Measurements from ENCODE around the gene FER. TPM values are rescaled to one million over a fixed set of nuclear protein-coding genes. Genes with fewer than 3 reads are reported as not detected.
"Not testable (repeated sequence)": the region's sequence is repeated elsewhere in the genome, so short reads cannot be mapped to it uniquely, and the experiment has no call there.

The FER gene
- total RNA-seq, 4 donors from 2014 or later = 16.1 to 25.7 (median 19.1) TPM

- intact Hi-C loops (cut with DNase I; ENCODE audit: low total_unique reads) = no loop called here
- WGBS, 2 donors = 63 to 69% methylated on average over 4 of the region's 4 CpGs
- DNase-seq (ENCODE audit: low spot score in 2 of 2) = no peak
- H3K4me3 ChIP-seq (ENCODE audit: low read depth, poor library complexity, severe bottlenecking) = no peak overlapping the region
- no peak for TF ChIP-seq CTCF (IDR thresholded peaks at IDR 0.05)
- TF ChIP-seq POLR2A (IDR thresholded peaks at IDR 0.05) = no peak
These were observed 414.4 kb downstream of the FER start for GRCh38 chr5:109161914-109162683.

GRCh38 chr5:109163336-109163735 is 415.6 kb downstream of the FER start:
- TF ChIP-seq CTCF (IDR thresholded peaks at IDR 0.05) (no peak), POLR2A (IDR thresholded peaks at IDR 0.05) (no peak)
- no peak for DNase-seq (ENCODE audit: low spot score in 2 of 2)
- WGBS, 2 donors = 96 to 97% methylated on average over 4 of the region's 4 CpGs
- intact Hi-C loops (cut with DNase I; ENCODE audit: low total_unique reads) = no loop called here
- H3K4me3 ChIP-seq (ENCODE audit: low read depth, poor library complexity, severe bottlenecking) = no peak overlapping the region

GRCh38 chr5:109164001-109164400 is 416.3 kb downstream of the FER start:
- WGBS, 2 donors = 87 to 94% methylated on average over 2 of the region's 2 CpGs
- no peak overlapping the region for H3K4me3 ChIP-seq (ENCODE audit: low read depth, poor library complexity, severe bottlenecking)
- DNase-seq (ENCODE audit: low spot score in 2 of 2) = no peak
- intact Hi-C loops (cut with DNase I; ENCODE audit: low total_unique reads) = no loop called here
- TF ChIP-seq POLR2A (IDR thresholded peaks at IDR 0.05) (no peak), CTCF (IDR thresholded peaks at IDR 0.05) (no peak)

- no peak for DNase-seq (ENCODE audit: low spot score in 2 of 2)
- TF ChIP-seq CTCF (IDR thresholded peaks at IDR 0.05) = no peak
- no peak for TF ChIP-seq POLR2A (IDR thresholded peaks at IDR 0.05)
- intact Hi-C loops (cut with DNase I; ENCODE audit: low total_unique reads) = no loop called here
- H3K4me3 ChIP-seq (ENCODE audit: low read depth, poor library complexity, severe bottlenecking) = no peak overlapping the region
These were observed 419.9 kb downstream of the FER start for GRCh38 chr5:109167586-109167985.

- 89 to 90% methylated on average over 3 of the region's 3 CpGs for WGBS, 2 donors
- no peak for DNase-seq (ENCODE audit: low spot score in 2 of 2)
- intact Hi-C loops (cut with DNase I; ENCODE audit: low total_unique reads) = no loop called here
- no peak overlapping the region for H3K4me3 ChIP-seq (ENCODE audit: low read depth, poor library complexity, severe bottlenecking)
- TF ChIP-seq POLR2A (IDR thresholded peaks at IDR 0.05) = no peak
These were observed 420.5 kb downstream of the FER start for GRCh38 chr5:109168151-109168550.

- H3K4me3 ChIP-seq (ENCODE audit: low read depth, poor library complexity, severe bottlenecking) = no peak overlapping the region
- WGBS, 2 donors = 83 to 90% methylated on average over 3 of the region's 3 CpGs
- intact Hi-C loops (cut with DNase I; ENCODE audit: low total_unique reads) = no loop called here
- no peak for DNase-seq (ENCODE audit: low spot score in 2 of 2)
- TF ChIP-seq POLR2A (IDR thresholded peaks at IDR 0.05) (no peak), CTCF (IDR thresholded peaks at IDR 0.05) (no peak)
These were observed 423.1 kb downstream of the FER start for GRCh38 chr5:109170629-109171350.

GRCh38 chr5:109171437-109172073 is 423.9 kb downstream of the FER start:
- 94 to 95% methylated on average over 3 of the region's 3 CpGs for WGBS, 2 donors
- intact Hi-C loops (cut with DNase I; ENCODE audit: low total_unique reads); DNase-seq (ENCODE audit: low spot score in 2 of 2); H3K4me3 ChIP-seq (ENCODE audit: low read depth, poor library complexity, severe bottlenecking): not testable (repeated sequence)
